ENCODE results near the gene CPA5. TPM values are rescaled to one million over a fixed set of nuclear protein-coding genes. Genes with fewer than 3 reads are reported as not detected.
A peak's percentile ranks its signal among the peaks of the same experiment; 100 is the strongest.

CPA5 gene
- total RNA-seq, 6 experiments from 2014 or later, result not detected

DNA sequence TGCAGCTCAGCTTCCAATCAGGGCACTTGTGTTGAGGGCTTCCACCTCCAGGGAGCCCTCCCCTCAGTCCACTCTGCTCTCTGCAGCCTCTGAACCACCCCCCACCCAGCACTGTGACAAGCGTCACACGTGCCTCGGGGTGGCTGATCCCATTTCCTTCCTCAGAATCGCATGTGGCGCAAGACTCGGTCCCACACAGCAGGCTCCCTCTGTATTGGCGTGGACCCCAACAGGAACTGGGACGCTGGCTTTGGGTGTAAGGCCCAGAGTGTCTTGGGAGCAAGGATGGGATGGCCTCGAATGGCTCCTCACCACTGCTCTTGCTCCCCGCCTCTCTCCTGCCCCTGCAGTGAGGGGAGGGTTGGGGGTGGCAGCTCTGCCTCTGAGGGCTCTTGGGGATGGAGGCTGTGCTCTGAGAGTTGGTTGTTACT lies 39.8 kb downstream of the CPA5 start:
- intact Hi-C loops (cut with DNase I), result no loop called here
- Histone ChIP-seq H3K4me3 (no peak overlapping the region), H3K27ac (no peak overlapping the region), H3K27me3 (no peaks in the 10 kb centered on the region), H3K4me1 (no peaks in the 10 kb centered on the region), H3K36me3 (no peaks in the 10 kb centered on the region), H3K9me3 (no peaks in the 10 kb centered on the region)
- peak in 2 of 4 donors; percentile 14 to 53 for ATAC-seq
- peak in 1 of 3 donors; percentile 46 for DNase-seq
- 57% methylated on average over 3 of the region's 10 CpGs for WGBS (ENCODE audit: insufficient coverage, low coverage, low lambda C conversion rate, missing lambda C conversion rate)
- TF ChIP-seq, protein P1, sequence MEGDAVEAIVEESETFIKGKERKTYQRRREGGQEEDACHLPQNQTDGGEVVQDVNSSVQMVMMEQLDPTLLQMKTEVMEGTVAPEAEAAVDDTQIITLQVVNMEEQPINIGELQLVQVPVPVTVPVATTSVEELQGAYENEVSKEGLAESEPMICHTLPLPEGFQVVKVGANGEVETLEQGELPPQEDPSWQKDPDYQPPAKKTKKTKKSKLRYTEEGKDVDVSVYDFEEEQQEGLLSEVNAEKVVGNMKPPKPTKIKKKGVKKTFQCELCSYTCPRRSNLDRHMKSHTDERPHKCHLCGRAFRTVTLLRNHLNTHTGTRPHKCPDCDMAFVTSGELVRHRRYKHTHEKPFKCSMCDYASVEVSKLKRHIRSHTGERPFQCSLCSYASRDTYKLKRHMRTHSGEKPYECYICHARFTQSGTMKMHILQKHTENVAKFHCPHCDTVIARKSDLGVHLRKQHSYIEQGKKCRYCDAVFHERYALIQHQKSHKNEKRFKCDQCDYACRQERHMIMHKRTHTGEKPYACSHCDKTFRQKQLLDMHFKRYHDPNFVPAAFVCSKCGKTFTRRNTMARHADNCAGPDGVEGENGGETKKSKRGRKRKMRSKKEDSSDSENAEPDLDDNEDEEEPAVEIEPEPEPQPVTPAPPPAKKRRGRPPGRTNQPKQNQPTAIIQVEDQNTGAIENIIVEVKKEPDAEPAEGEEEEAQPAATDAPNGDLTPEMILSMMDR (IDR thresholded peaks at IDR 0.05), result no peak
- TF ChIP-seq POLR2A (IDR thresholded peaks at IDR 0.05), result no peak

DNA sequence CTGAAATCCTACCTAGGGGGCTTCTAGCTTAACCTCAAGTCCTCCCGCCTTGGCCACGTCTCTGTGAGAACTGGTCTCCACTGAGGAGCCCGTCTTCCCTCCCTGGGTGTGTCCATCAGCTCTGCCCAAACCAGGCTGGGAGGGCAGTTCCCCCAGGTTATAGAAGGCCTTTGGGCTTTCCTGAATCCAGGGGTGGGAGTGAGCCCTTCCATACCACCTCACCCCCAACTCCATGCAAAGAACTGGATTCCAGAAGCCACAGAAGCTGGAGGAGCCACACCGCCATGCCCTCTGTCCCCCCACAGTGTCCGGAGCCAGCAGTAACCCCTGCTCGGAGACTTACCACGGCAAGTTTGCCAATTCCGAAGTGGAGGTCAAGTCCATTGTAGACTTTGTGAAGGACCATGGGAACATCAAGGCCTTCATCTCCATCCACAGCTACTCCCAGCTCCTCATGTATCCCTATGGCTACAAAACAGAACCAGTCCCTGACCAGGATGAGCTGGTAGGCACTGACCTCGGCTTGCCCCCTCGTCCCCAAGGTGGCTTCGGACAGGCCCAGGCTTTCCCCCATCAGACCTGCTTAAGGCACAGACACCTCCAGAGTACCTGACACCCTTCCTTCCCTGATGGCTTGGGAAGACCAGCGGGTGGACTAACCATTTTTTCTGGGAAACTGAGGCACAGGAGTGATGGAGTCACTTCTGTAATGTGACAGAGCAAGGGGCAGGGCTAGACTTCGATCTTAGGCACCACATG lies 40.4 kb downstream of the CPA5 start:
- Histone ChIP-seq H3K4me1 (no peaks in the 10 kb centered on the region), H3K27ac (no peak overlapping the region), H3K9me3 (no peaks in the 10 kb centered on the region), H3K36me3 (no peaks in the 10 kb centered on the region), H3K27me3 (no peaks in the 10 kb centered on the region), H3K4me3 (no peak overlapping the region)
- no CpG with 5 or more reads among the region's 13 CpGs for WGBS (ENCODE audit: insufficient coverage, low coverage, low lambda C conversion rate, missing lambda C conversion rate)
- no peak for TF ChIP-seq POLR2A (IDR thresholded peaks at IDR 0.05)
- TF ChIP-seq, protein P1 (IDR thresholded peaks at IDR 0.05), result no peak
- intact Hi-C loops (cut with DNase I), result no loop called here
- peak in 1 of 3 donors; percentile 26 for DNase-seq
- ATAC-seq, result no peak

DNA sequence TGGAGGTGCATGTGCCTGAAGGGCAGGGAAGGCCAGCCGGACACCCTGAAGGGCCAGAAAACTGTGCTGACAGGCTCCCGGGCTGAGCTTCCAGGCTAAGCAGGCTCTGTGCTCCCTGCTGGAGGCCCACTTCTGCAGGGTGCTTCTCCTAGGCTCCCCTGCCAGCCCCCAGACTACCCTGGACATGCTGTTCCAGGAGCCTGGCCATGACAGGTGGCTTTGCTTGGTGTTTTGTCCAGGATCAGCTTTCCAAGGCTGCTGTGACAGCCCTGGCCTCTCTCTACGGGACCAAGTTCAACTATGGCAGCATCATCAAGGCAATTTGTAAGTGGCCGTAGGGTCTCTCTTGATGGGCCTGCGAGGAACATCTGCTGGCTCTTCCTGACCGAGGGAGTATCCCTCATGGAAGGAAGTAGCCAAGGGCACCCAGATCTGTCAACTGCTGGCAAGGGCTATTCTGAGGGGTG lies 41.0 kb downstream of the CPA5 start:
- 100% methylated on average over 1 of the region's 6 CpGs for WGBS (ENCODE audit: insufficient coverage, low coverage, low lambda C conversion rate, missing lambda C conversion rate)
- Histone ChIP-seq H3K27ac (no peak overlapping the region), H3K4me1 (no peaks in the 10 kb centered on the region), H3K9me3 (no peaks in the 10 kb centered on the region), H3K4me3 (no peak overlapping the region), H3K27me3 (no peaks in the 10 kb centered on the region), H3K36me3 (no peaks in the 10 kb centered on the region)
- intact Hi-C loops (cut with DNase I), result no loop called here
- DNase-seq, result peak in 1 of 3 donors; percentile 27
- ATAC-seq, result no peak
- TF ChIP-seq POLR2A (IDR thresholded peaks at IDR 0.05), result no peak
- TF ChIP-seq, protein P1 (IDR thresholded peaks at IDR 0.05), result no peak

DNA sequence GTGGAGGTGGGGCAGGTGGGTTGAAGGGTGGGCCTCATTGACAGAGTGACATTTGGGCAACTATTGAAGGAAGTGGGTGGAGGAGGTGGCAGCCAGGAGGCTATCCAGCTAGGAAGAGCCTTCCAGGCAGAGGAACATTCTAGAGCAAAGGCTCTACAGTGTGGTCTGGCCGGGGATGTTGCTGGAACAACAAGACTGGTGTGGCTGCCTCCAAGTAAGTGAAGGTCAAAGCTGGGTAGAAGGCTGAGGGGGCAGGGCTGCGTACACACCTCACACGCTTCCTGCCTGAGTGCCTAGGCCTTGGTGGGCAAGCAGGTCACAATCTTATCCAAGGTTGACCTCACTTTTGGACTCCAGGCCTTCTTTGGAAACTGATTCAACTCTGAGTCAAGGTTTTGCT lies 42.3 kb downstream of the CPA5 start:
- Histone ChIP-seq H3K4me1 (no peaks in the 10 kb centered on the region), H3K4me3 (no peak overlapping the region), H3K36me3 (no peaks in the 10 kb centered on the region), H3K9me3 (no peaks in the 10 kb centered on the region), H3K27ac (no peak overlapping the region), H3K27me3 (no peaks in the 10 kb centered on the region)
- ATAC-seq (no peak), DNase-seq (peak in 1 of 3 donors; percentile 28)
- intact Hi-C loops (cut with DNase I), result no loop called here
- no CpG with 5 or more reads among the region's 3 CpGs for WGBS (ENCODE audit: insufficient coverage, low coverage, low lambda C conversion rate, missing lambda C conversion rate)
- TF ChIP-seq, protein P1 (IDR thresholded peaks at IDR 0.05), result no peak
- TF ChIP-seq POLR2A (IDR thresholded peaks at IDR 0.05), result no peak

Measured in right lobe of liver (tissue), 6 donors.